OCI-LY7 (cell line): Measurements from ENCODE around the gene RPRD1B. TPM values are rescaled to one million over a fixed set of nuclear protein-coding genes. Genes with fewer than 3 reads are reported as not detected.

Experiments used
- BruUV-seq: library from RNA; stranded (reverse); fragments of 400-500 nt; replicated peaks from 2 replicates; lab custom pipeline; 2021; lab: Mats Ljungman, UMichigan
- CTCF ChIA-PET: fragments of 300-600 bp; sonication (Branson Sonifier 250); formaldehyde crosslinking; loops from one replicate; lab custom pipeline; 2022; ENCODE audit warnings: antibody characterized with exemption; ENCODE audit not compliant: unreplicated experiment; lab: Charles Lee
- POLR2A ChIA-PET: fragments of 300-600 bp; sonication (Branson Sonifier 250); formaldehyde crosslinking; loops from one replicate; lab custom pipeline; 2022; ENCODE audit warnings: antibody characterized with exemption; lab: Charles Lee
- DNase-seq: peaks from one replicate; pipeline ENCODE4 v3.0.0-alpha.2; 2015; ENCODE audit warnings: low spot score
- H2AFZ ChIP-seq: fragments of 200-600 bp; sonication (generic), shearing (Covaris generic); 2 replicates; pipeline ENCODE4 v1.6.1; 2014; ENCODE audit warnings: mild to moderate bottlenecking, antibody characterized with exemption, low read length, moderate library complexity
- H3K27ac ChIP-seq: fragments of 200-600 bp; sonication (generic); 2 replicates; pipeline ENCODE4 v1.5.1; 2014; ENCODE audit warnings: mixed run types, low read depth, mild to moderate bottlenecking, moderate library complexity, low read length, inconsistent platforms; ENCODE audit not compliant: poor library complexity, severe bottlenecking
- H3K36me3 ChIP-seq: fragments of 200-600 bp; sonication (generic); 2 replicates; pipeline ENCODE4 v1.6.1; 2014; ENCODE audit warnings: mild to moderate bottlenecking, antibody characterized with exemption, low read length, moderate library complexity, mixed read lengths; ENCODE audit not compliant: insufficient read depth
- H3K4me1 ChIP-seq: fragments of 200-600 bp; sonication (generic); 2 replicates; pipeline ENCODE4 v1.5.1; 2014; ENCODE audit warnings: mild to moderate bottlenecking, low read length; ENCODE audit not compliant: insufficient read depth, poor library complexity, severe bottlenecking
- H3K4me2 ChIP-seq: fragments of 200-600 bp; sonication (generic); 2 replicates; pipeline ENCODE4 v1.6.1; 2014; ENCODE audit warnings: mild to moderate bottlenecking, low read length
- H3K4me3 ChIP-seq: fragments of 200-600 bp; sonication (generic); 2 replicates; pipeline ENCODE4 v1.5.1; 2014; ENCODE audit warnings: mild to moderate bottlenecking, low read depth, low read length; ENCODE audit not compliant: poor library complexity, severe bottlenecking
- H3K79me2 ChIP-seq: fragments of 200-600 bp; sonication (generic); 2 replicates; pipeline ENCODE4 v1.6.1; 2016; ENCODE audit warnings: low read depth, mild to moderate bottlenecking, low read length, moderate library complexity, mixed read lengths; ENCODE audit not compliant: insufficient read depth
- H3K9me2 ChIP-seq: fragments of 200-600 bp; sonication (generic); 2 replicates; pipeline ENCODE4 v1.6.1; 2016; ENCODE audit warnings: mild to moderate bottlenecking, low read length, mixed read lengths; ENCODE audit not compliant: insufficient read depth
- H3K9me3 ChIP-seq: fragments of 200-600 bp; sonication (generic); 2 replicates; pipeline ENCODE4 v1.6.1; 2014; ENCODE audit warnings: mild to moderate bottlenecking, mixed run types, low read length, mixed read lengths
- H4K20me1 ChIP-seq: fragments of 200-600 bp; sonication (generic); 2 replicates; pipeline ENCODE4 v1.6.1; 2014; ENCODE audit warnings: mild to moderate bottlenecking, antibody characterized with exemption, low read length, moderate library complexity, mixed read lengths; ENCODE audit not compliant: insufficient read depth
- CTCF ChIP-seq: fragments of 200-600 bp; sonication (generic); conservative IDR thresholded peaks from 2 replicates; pipeline ENCODE4 v1.5.1; 2014; ENCODE audit warnings: mild to moderate bottlenecking, antibody characterized with exemption, low read length, moderate library complexity, mixed read lengths
- EZH2phosphoT487 ChIP-seq: fragments of 200-600 bp; sonication (generic); IDR thresholded peaks from 2 replicates; pipeline ENCODE4 v1.6.1; 2018; ENCODE audit warnings: low read depth, borderline replicate concordance, mild to moderate bottlenecking, mixed run types, antibody characterized with exemption, low read length, moderate library complexity, mixed read lengths
- intact Hi-C: fragments of 100-400 bp; cut with micrococcal nuclease; formaldehyde crosslinking; loops from one replicate; pipeline ENCODE4 v1.10.0; 2022; ENCODE audit not compliant: unreplicated experiment
- total RNA-seq, 2 experiments: library from RNA; depleted of rRNA in 1 of 2; stranded (reverse); fragments of >200 nt in 1 of 2; shearing (Covaris generic) in 1 of 2; gene quantifications; 2 replicates each; pipeline ENCODE4 v1.2.3, GENCODE V29; 2014 to 2022

Gene RPRD1B
- total RNA-seq, 2 experiments from 2014 or later = 45.6 to 67.9 TPM

DNA sequence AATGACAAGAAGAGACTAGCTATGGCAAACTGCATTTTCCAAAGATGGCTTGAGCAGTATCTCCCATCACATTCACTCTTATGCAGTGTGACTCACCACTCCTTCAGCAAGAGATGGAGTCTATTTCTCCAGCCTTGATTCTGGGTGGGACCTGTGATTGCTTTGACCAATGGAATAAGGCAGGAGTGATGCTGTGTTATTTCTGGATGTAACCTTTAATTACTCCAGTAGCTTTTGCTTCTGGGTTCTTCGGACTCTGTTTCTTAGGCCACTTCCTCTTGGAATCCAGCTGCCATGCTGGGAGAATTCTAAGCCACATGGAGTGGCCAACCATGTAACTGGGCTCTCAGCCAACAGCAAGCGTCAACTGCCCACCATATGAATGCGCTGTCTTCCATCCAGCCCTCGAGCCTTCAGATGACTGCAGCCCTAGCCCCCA lies 80.8 kb downstream of the RPRD1B start:
- no peak for DNase-seq
- no peaks in the 10 kb centered on the region for H3K79me2 ChIP-seq
- ChIA-PET CTCF (no interaction called here), POLR2A (no interaction called here)
- no peaks in the 10 kb centered on the region for H3K4me1 ChIP-seq
- H3K9me2 ChIP-seq = no peaks in the 10 kb centered on the region
- TF ChIP-seq CTCF (no peak), EZH2phosphoT487 (no peak)
- no peaks in the 10 kb centered on the region for H3K9me3 ChIP-seq
- intact Hi-C loops = loop anchor here (2.0 kb wide), 1 partner anchor 58 kb away; no protein-coding TSS in a partner anchor
- H4K20me1 ChIP-seq = no peaks in the 10 kb centered on the region
- no peak overlapping the region for H2AFZ ChIP-seq
- no peak overlapping the region for H3K4me3 ChIP-seq
- no peak overlapping the region for H3K4me2 ChIP-seq
- no TSS peak for BruUV-seq
- no peak overlapping the region for H3K27ac ChIP-seq
- no peaks in the 10 kb centered on the region for H3K36me3 ChIP-seq

DNA sequence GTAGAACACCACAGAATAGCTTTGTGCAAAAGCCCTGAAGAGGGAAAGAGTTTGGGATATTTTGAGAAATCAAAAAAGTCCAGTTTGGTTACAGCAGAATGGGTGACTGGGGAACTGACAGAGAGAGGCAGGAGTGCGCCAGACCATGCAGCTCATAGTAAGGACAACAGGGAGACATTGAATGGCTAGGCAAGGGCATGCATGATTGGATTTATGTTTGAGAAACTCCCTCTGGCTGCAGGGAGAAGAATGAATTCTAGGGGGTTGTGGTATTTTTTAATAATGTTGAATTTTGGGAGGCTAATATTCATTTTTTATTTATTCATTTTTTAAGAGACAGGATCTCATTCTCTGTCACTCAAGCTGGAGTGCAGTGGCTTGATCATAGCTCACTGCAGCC lies 81.7 kb downstream of the RPRD1B start:
- Histone ChIP-seq H3K4me3 (no peak overlapping the region), H3K27ac (no peak overlapping the region), H3K9me2 (no peaks in the 10 kb centered on the region), H3K36me3 (no peaks in the 10 kb centered on the region), H3K9me3 (no peaks in the 10 kb centered on the region), H3K79me2 (no peaks in the 10 kb centered on the region), H4K20me1 (no peaks in the 10 kb centered on the region), H3K4me2 (no peak overlapping the region), H3K4me1 (no peaks in the 10 kb centered on the region), H2AFZ (no peak overlapping the region)
- no peak for DNase-seq
- no TSS peak for BruUV-seq
- TF ChIP-seq CTCF (peak; percentile 29), EZH2phosphoT487 (no peak)
- intact Hi-C loops = loop anchor here (2.0 kb wide), 1 partner anchor 58 kb away; no protein-coding TSS in a partner anchor
- POLR2A ChIA-PET = no interaction called here
- CTCF ChIA-PET = no interaction called here

GRCh38 chr20:38115896-38116295 lies 82.3 kb downstream of the RPRD1B start:
- H3K9me3 ChIP-seq = no peaks in the 10 kb centered on the region
- H3K79me2 ChIP-seq = no peaks in the 10 kb centered on the region
- no peaks in the 10 kb centered on the region for H3K36me3 ChIP-seq
- no peaks in the 10 kb centered on the region for H3K4me1 ChIP-seq
- no peak for TF ChIP-seq EZH2phosphoT487
- no peak for TF ChIP-seq CTCF
- no peak for DNase-seq
- H3K4me2 ChIP-seq = no peak overlapping the region
- POLR2A ChIA-PET = no interaction called here
- H3K9me2 ChIP-seq = no peaks in the 10 kb centered on the region
- no TSS peak for BruUV-seq
- no peaks in the 10 kb centered on the region for H4K20me1 ChIP-seq
- intact Hi-C loops = loop anchor here (2.0 kb wide), 1 partner anchor 59 kb away; no protein-coding TSS in a partner anchor
- H3K27ac ChIP-seq = no peak overlapping the region
- no peak overlapping the region for H2AFZ ChIP-seq
- no peak overlapping the region for H3K4me3 ChIP-seq
- CTCF ChIA-PET = no interaction called here
